Body of pancreas (tissue), 4 donors: ENCODE data around the gene HDAC3.

Experiments used
- CTCF ChIP-seq, 7 experiments: fragments of 450-650 bp in 4 of 7; fragments of 200-600 bp in 3 of 7; sonication (generic) in 3 of 7; IDR thresholded peaks; one replicate each; pipeline ENCODE4 v1.5.1; 2016 to 2019; ENCODE audit warnings: antibody characterized with exemption in 7 of 7
- POLR2A ChIP-seq, 3 donors: fragments of 450-650 bp; IDR thresholded peaks; one replicate each; pipeline ENCODE4 v1.6.1; 2016; ENCODE audit warnings: antibody characterized with exemption in 3 of 3, mild to moderate bottlenecking in 2 of 3

- TF ChIP-seq CTCF (IDR thresholded peaks at IDR 0.05) = no peak
- TF ChIP-seq POLR2A (IDR thresholded peaks at IDR 0.05) = no peak
Measured at GRCh38 chr5:141603923-141604717, 32.5 kb downstream of the HDAC3 start.
